HepG2 (cell line): ENCODE measurements around the gene DNAJC11. TPM values are rescaled to one million over a fixed set of nuclear protein-coding genes. Genes with fewer than 3 reads are reported as not detected.
A peak's percentile ranks its signal among the peaks of the same experiment; 100 is the strongest.

ENCODE experiments used
- ARNTL ChIP-seq: sonication (generic); formaldehyde crosslinking; IDR thresholded peaks from 2 replicates; pipeline ENCODE4 v1.4.0; 2020; ENCODE audit warnings: mild to moderate bottlenecking, missing genetic modification reagents
- KLF13 ChIP-seq: sonication (generic); formaldehyde crosslinking; IDR thresholded peaks from 2 replicates; pipeline ENCODE4 v1.4.0; 2020; ENCODE audit warnings: mild to moderate bottlenecking, missing genetic modification reagents
- KMT2B ChIP-seq: IDR thresholded peaks from 2 replicates; pipeline ENCODE4 v1.6.1; 2016; ENCODE audit warnings: missing genetic modification reagents, missing compliant biosample characterization
- MATR3 ChIP-seq: sonication (generic); formaldehyde crosslinking; IDR thresholded peaks from 2 replicates; pipeline ENCODE4 v1.4.0; 2020; ENCODE audit warnings: missing genetic modification reagents
- MZF1 ChIP-seq: sonication (generic); formaldehyde crosslinking; IDR thresholded peaks from 2 replicates; pipeline ENCODE4 v1.8.1; 2023; ENCODE audit warnings: mild to moderate bottlenecking, missing genetic modification reagents, borderline replicate concordance
- NFRKB ChIP-seq: fragments of 450-650 bp; IDR thresholded peaks from 2 replicates; pipeline ENCODE4 v1.6.1; 2017
- PRMT3 ChIP-seq: sonication (generic); formaldehyde crosslinking; IDR thresholded peaks from 2 replicates; pipeline ENCODE4 v1.8.1; 2022; ENCODE audit warnings: low read depth, mild to moderate bottlenecking, moderate library complexity, missing genetic modification reagents, borderline replicate concordance
- SIX4 ChIP-seq: sonication (generic); formaldehyde crosslinking; IDR thresholded peaks from 2 replicates; pipeline ENCODE4 v1.4.0; 2020; ENCODE audit warnings: missing genetic modification reagents
- SMAD9 ChIP-seq: sonication (generic); formaldehyde crosslinking; IDR thresholded peaks from 2 replicates; pipeline ENCODE4 v1.5.1; 2020; ENCODE audit warnings: mild to moderate bottlenecking, missing genetic modification reagents
- THAP11 ChIP-seq: IDR thresholded peaks from 2 replicates; pipeline ENCODE4 v1.6.1; 2016; ENCODE audit warnings: missing biosample characterization, missing genetic modification reagents
- ZBTB20 ChIP-seq: sonication (generic); formaldehyde crosslinking; IDR thresholded peaks from 2 replicates; pipeline ENCODE4 v1.8.1; 2023; ENCODE audit warnings: missing genetic modification reagents, low read depth, mild to moderate bottlenecking, borderline replicate concordance
- ZNF33B ChIP-seq: sonication (generic); formaldehyde crosslinking; IDR thresholded peaks from 2 replicates; pipeline ENCODE4 v1.5.1; 2020; ENCODE audit warnings: mild to moderate bottlenecking, missing genetic modification reagents
- ZNF354B ChIP-seq: sonication (generic); formaldehyde crosslinking; IDR thresholded peaks from 2 replicates; pipeline ENCODE4 v1.8.0; 2022; ENCODE audit warnings: mild to moderate bottlenecking, missing genetic modification reagents
- ZNF629 ChIP-seq: sonication (generic); formaldehyde crosslinking; conservative IDR thresholded peaks from 2 replicates; pipeline ENCODE4 v1.5.0; 2020; ENCODE audit warnings: missing genetic modification reagents
- ZNF678 ChIP-seq: sonication (generic); formaldehyde crosslinking; IDR thresholded peaks from 2 replicates; pipeline ENCODE4 v1.4.0; 2020; ENCODE audit warnings: mild to moderate bottlenecking, missing genetic modification reagents
- ZNF883 ChIP-seq: sonication (generic); formaldehyde crosslinking; IDR thresholded peaks from 2 replicates; pipeline ENCODE4 v1.5.1; 2020; ENCODE audit warnings: mild to moderate bottlenecking, missing genetic modification reagents; ENCODE audit errors: not compliant biosample characterization
- polyA plus RNA-seq, 8 experiments: library from polyadenylated mRNA; depleted of rRNA in 3 of 8; stranded (reverse) in 7 of 8; unstranded in 1 of 8; fragments of >200 nt; fragmentation: Illumina TruSeq in 4 of 8; extraction: Trizol in 4 of 8; gene quantifications; 2 replicates each; pipeline versions ENCODE4 v1.2.1 to v1.2.3, GENCODE V29; 2011 to 2016; ENCODE audit warnings: low read depth in 4 of 8, missing spikeins in 1 of 8, mixed read lengths in 1 of 8; ENCODE audit not compliant: insufficient read depth in 1 of 8
- total RNA-seq, 5 experiments: library from RNA; depleted of rRNA; stranded (reverse); fragments of >200 nt; fragmentation: Illumina TruSeq; extraction: Trizol; gene quantifications; 2 replicates each; pipeline ENCODE4 v1.2.3, GENCODE V29; 2016; ENCODE audit warnings: low read depth in 1 of 5
- TF ChIP-seq, protein P1 (sequence below): sonication (generic); formaldehyde crosslinking; IDR thresholded peaks from 2 replicates; pipeline ENCODE4 v1.5.1; 2020; ENCODE audit warnings: mild to moderate bottlenecking, missing genetic modification reagents, moderate library complexity
- TF ChIP-seq, protein P2 (sequence below), 2 experiments: sonication (generic) in 1 of 2; formaldehyde crosslinking in 1 of 2; IDR thresholded peaks; 2 replicates each; pipeline versions ENCODE4 v1.4.0 to v1.6.1; 2018 to 2020; ENCODE audit warnings: missing genetic modification reagents in 2 of 2, borderline replicate concordance in 1 of 2, low read depth in 1 of 2, mild to moderate bottlenecking in 1 of 2, missing biosample characterization in 1 of 2
- TF ChIP-seq, protein P3 (sequence below): sonication (generic); formaldehyde crosslinking; IDR thresholded peaks from 2 replicates; pipeline ENCODE4 v1.4.0; 2020; ENCODE audit warnings: missing genetic modification reagents
- TF ChIP-seq, protein P4 (sequence below): sonication (generic); formaldehyde crosslinking; IDR thresholded peaks from 2 replicates; pipeline ENCODE4 v1.5.0; 2020; ENCODE audit warnings: missing genetic modification reagents

DNAJC11 gene
- total and polyA plus RNA-seq, 2 of the 13 experiments (the other 11 are each of a cell fraction or from before 2014, with no cell fraction given) = 25.1 to 47.6 TPM

DNA sequence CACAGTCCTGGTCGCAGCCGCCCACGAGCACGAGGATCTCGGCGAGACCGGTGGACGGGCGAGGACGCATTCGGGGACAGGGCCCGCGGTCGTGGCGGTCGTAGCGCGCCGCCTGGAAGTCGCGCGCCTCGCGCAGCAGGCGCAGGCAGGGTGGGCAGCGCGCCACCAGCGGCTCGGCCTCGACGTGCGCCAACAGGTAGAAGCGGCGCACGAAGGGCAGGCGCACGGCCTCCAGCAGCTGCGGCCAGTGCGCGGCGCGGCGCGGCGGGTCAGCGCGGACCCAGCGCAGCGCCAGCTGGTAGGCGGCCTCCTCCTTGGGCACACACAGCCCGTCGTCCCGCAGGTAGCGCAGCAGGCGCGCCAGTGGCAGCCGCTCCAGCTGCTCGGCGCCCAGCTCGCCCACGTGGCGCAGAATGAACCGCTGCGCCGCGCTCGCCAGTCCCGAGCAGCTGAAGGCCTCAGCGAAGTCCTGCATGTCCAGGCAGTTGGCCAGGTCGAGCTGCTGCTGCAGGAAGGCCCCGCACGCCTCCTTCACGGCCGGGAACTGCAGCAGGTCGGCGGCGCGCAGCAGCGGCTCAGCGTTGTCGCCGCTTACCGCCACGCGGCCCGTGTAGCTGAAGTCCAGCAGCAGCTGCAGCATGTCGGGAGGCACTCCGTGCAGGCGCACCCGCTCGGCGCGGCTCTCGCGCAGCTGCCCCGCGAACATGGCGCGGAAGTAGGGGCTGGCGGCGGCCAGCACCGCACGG lies 99.5 kb downstream of the DNAJC11 start (continued):
- TF ChIP-seq, protein P1, sequence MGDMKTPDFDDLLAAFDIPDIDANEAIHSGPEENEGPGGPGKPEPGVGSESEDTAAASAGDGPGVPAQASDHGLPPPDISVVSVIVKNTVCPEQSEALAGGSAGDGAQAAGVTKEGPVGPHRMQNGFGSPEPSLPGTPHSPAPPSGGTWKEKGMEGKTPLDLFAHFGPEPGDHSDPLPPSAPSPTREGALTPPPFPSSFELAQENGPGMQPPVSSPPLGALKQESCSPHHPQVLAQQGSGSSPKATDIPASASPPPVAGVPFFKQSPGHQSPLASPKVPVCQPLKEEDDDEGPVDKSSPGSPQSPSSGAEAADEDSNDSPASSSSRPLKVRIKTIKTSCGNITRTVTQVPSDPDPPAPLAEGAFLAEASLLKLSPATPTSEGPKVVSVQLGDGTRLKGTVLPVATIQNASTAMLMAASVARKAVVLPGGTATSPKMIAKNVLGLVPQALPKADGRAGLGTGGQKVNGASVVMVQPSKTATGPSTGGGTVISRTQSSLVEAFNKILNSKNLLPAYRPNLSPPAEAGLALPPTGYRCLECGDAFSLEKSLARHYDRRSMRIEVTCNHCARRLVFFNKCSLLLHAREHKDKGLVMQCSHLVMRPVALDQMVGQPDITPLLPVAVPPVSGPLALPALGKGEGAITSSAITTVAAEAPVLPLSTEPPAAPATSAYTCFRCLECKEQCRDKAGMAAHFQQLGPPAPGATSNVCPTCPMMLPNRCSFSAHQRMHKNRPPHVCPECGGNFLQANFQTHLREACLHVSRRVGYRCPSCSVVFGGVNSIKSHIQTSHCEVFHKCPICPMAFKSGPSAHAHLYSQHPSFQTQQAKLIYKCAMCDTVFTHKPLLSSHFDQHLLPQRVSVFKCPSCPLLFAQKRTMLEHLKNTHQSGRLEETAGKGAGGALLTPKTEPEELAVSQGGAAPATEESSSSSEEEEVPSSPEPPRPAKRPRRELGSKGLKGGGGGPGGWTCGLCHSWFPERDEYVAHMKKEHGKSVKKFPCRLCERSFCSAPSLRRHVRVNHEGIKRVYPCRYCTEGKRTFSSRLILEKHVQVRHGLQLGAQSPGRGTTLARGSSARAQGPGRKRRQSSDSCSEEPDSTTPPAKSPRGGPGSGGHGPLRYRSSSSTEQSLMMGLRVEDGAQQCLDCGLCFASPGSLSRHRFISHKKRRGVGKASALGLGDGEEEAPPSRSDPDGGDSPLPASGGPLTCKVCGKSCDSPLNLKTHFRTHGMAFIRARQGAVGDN = peak; percentile 79
- TF ChIP-seq PRMT3 (no peak), KMT2B (CRISPR knock-in tag) (peak; percentile 50; the same call in 1 of the 2 replicates), NFRKB (no peak), SMAD9 (0 out of 2 replicates have a peak, but pooled peaks have one; percentile 61), ZNF629 (no peak), KLF13 (CRISPR knock-in tag) (0 out of 2 replicates have a peak, but pooled peaks have one; percentile 30), ARNTL (CRISPR knock-in tag) (no peak; the same call in 1 of the 2 replicates), SIX4 (CRISPR knock-in tag) (no peak), MZF1 (CRISPR knock-in tag) (no peak), THAP11 (CRISPR knock-in tag) (no peak), ZNF354B (CRISPR knock-in tag) (no peak), ZNF883 (CRISPR knock-in tag) (peak; percentile 27), MATR3 (CRISPR knock-in tag) (0 out of 2 replicates have a peak, but pooled peaks have one; percentile 20), ZBTB20 (CRISPR knock-in tag) (no peak), ZNF678 (CRISPR knock-in tag) (no peak; the same call in 1 of the 2 replicates), ZNF33B (CRISPR knock-in tag) (no peak)
- TF ChIP-seq, protein P2, sequence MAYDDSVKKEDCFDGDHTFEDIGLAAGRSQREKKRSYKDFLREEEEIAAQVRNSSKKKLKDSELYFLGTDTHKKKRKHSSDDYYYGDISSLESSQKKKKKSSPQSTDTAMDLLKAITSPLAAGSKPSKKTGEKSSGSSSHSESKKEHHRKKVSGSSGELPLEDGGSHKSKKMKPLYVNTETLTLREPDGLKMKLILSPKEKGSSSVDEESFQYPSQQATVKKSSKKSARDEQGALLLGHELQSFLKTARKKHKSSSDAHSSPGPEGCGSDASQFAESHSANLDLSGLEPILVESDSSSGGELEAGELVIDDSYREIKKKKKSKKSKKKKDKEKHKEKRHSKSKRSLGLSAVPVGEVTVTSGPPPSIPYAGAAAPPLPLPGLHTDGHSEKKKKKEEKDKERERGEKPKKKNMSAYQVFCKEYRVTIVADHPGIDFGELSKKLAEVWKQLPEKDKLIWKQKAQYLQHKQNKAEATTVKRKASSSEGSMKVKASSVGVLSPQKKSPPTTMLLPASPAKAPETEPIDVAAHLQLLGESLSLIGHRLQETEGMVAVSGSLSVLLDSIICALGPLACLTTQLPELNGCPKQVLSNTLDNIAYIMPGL (CRISPR knock-in tag; IDR thresholded peaks at IDR 0.05; ENCODE audit: borderline replicate concordance in 1 of 2, low read depth in 1 of 2) = peak in 1 of 2 experiments; percentile 18; a peak in 3 of 4 replicates
- TF ChIP-seq, protein P3, sequence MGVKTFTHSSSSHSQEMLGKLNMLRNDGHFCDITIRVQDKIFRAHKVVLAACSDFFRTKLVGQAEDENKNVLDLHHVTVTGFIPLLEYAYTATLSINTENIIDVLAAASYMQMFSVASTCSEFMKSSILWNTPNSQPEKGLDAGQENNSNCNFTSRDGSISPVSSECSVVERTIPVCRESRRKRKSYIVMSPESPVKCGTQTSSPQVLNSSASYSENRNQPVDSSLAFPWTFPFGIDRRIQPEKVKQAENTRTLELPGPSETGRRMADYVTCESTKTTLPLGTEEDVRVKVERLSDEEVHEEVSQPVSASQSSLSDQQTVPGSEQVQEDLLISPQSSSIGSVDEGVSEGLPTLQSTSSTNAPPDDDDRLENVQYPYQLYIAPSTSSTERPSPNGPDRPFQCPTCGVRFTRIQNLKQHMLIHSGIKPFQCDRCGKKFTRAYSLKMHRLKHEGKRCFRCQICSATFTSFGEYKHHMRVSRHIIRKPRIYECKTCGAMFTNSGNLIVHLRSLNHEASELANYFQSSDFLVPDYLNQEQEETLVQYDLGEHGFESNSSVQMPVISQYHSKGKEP = no peak
- TF ChIP-seq, protein P4, sequence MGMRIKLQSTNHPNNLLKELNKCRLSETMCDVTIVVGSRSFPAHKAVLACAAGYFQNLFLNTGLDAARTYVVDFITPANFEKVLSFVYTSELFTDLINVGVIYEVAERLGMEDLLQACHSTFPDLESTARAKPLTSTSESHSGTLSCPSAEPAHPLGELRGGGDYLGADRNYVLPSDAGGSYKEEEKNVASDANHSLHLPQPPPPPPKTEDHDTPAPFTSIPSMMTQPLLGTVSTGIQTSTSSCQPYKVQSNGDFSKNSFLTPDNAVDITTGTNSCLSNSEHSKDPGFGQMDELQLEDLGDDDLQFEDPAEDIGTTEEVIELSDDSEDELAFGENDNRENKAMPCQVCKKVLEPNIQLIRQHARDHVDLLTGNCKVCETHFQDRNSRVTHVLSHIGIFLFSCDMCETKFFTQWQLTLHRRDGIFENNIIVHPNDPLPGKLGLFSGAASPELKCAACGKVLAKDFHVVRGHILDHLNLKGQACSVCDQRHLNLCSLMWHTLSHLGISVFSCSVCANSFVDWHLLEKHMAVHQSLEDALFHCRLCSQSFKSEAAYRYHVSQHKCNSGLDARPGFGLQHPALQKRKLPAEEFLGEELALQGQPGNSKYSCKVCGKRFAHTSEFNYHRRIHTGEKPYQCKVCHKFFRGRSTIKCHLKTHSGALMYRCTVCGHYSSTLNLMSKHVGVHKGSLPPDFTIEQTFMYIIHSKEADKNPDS = peak; percentile 41; the same call in 1 of the 2 replicates
